Measurements from ENCODE around the gene NACA2. TPM values are rescaled to one million over a fixed set of nuclear protein-coding genes. Genes with fewer than 3 reads are reported as not detected.

NACA2 gene
- total RNA-seq, 1 donor from 2014 or later, result not detected

Other genes starting within 250 kb of the NACA2 start
- gene TBX2, start 191.4 kb downstream of the NACA2 start, total RNA-seq, result 0.49 TPM
- not detected for gene TBX4, start 138.8 kb downstream of the NACA2 start, total RNA-seq